ENCODE results near the gene HBE1. TPM values are rescaled to one million over a fixed set of nuclear protein-coding genes. Genes with fewer than 3 reads are reported as not detected.

HBE1 gene
- total and polyA plus RNA-seq, 2 experiments from 2014 or later: not detected

- no peak for TF ChIP-seq REST (IDR thresholded peaks at IDR 0.05; ENCODE audit: unreplicated experiment)
- no peak for TF ChIP-seq POLR2AphosphoS5 (IDR thresholded peaks at IDR 0.05; ENCODE audit: low read depth)
- TF ChIP-seq STAT1 (IDR thresholded peaks at IDR 0.05; ENCODE audit: unreplicated experiment): no peak
- TF ChIP-seq NANOG (IDR thresholded peaks at IDR 0.05; ENCODE audit: borderline replicate concordance): no peak
- TF ChIP-seq ZNF114 (CRISPR knock-in tag; IDR thresholded peaks at IDR 0.05): no peak
Observed at GRCh38 chr11:5245155-5245554, 24.6 kb downstream of the HBE1 start (continued).

- Mint-ChIP-seq H3K4me3 (no peak overlapping the region), H3K27ac (no peak overlapping the region), H3K27me3 (ENCODE audit: insufficient read depth, low read depth, poor library complexity) (peaks cover 9% of the 10 kb centered on the region), H3K4me1 (no peaks in the 10 kb centered on the region), H3K36me3 (ENCODE audit: low read depth) (no peaks in the 10 kb centered on the region), H3K9me3 (no peaks in the 10 kb centered on the region)
- Histone ChIP-seq H3K36me3 (ENCODE audit: insufficient read depth) (no peaks in the 10 kb centered on the region), H3K4me3 (no peak overlapping the region), H3K4me1 (ENCODE audit: insufficient read depth) (no peaks in the 10 kb centered on the region), H3K9me2 (ENCODE audit: insufficient read depth) (0 out of 2 replicates have a peak, but pooled peaks cover 2% of the 10 kb centered on the region), H3K27me3 (ENCODE audit: insufficient read depth) (no peaks in the 10 kb centered on the region), H2AFZ (no peak overlapping the region), H3F3A (replicated peaks; ENCODE audit: low read depth) (no peaks in the 10 kb centered on the region), H3K4me2 (no peak overlapping the region), H4K20me1 (replicated peaks; ENCODE audit: insufficient read depth) (no peaks in the 10 kb centered on the region), H3K79me2 (replicated peaks; ENCODE audit: insufficient read depth) (no peaks in the 10 kb centered on the region), H3K27ac (ENCODE audit: low read depth) (no peak overlapping the region)
- no peak for ATAC-seq
- no peak for TF ChIP-seq ZNF462 (CRISPR knock-in tag; IDR thresholded peaks at IDR 0.05)
- DNase-seq (ENCODE audit: low spot score): no peak
Observed at GRCh38 chr11:5243816-5244180, 25.9 kb downstream of the HBE1 start.
